Fibroblast of peridontal ligament (primary cell): ENCODE measurements around the gene PTPN12.
"Not testable (repeated sequence)": the region's sequence is repeated elsewhere in the genome, so short reads cannot be mapped to it uniquely, and the experiment has no call there.

Experiments
- DNase-seq: peaks from one replicate; pipeline ENCODE4 v3.0.0-alpha.2; 2010; ENCODE audit errors: extremely low read depth

Gene PTPN12

GRCh38 chr7:77579797-77580196 lies 42.7 kb downstream of the PTPN12 start:
- peak; percentile 14 for DNase-seq

- DNase-seq, result peak; percentile 82
Measured at GRCh38 chr7:77580762-77581350, 43.8 kb downstream of the PTPN12 start.

- no peak for DNase-seq
Measured at GRCh38 chr7:77587272-77587671, 50.2 kb downstream of the PTPN12 start.

- DNase-seq, result no peak
Measured at GRCh38 chr7:77600952-77601351, 63.9 kb downstream of the PTPN12 start.

GRCh38 chr7:77606562-77606961 lies 69.5 kb downstream of the PTPN12 start:
- DNase-seq, result no peak

GRCh38 chr7:77619314-77619713 lies 82.2 kb downstream of the PTPN12 start:
- no peak for DNase-seq

GRCh38 chr7:77626586-77627308 lies 89.7 kb downstream of the PTPN12 start:
- DNase-seq, result peak; percentile 8

GRCh38 chr7:77627309-77627676 lies 90.2 kb downstream of the PTPN12 start:
- DNase-seq, result no peak

GRCh38 chr7:77629797-77630196 lies 92.7 kb downstream of the PTPN12 start:
- DNase-seq, result no peak

GRCh38 chr7:77631820-77632219 lies 94.7 kb downstream of the PTPN12 start:
- DNase-seq, result no peak

GRCh38 chr7:77644774-77645173 lies 107.7 kb downstream of the PTPN12 start:
- DNase-seq, result no peak

GRCh38 chr7:77648742-77649338 lies 111.7 kb downstream of the PTPN12 start:
- no peak for DNase-seq

GRCh38 chr7:77649716-77650349 lies 112.7 kb downstream of the PTPN12 start:
- peak; percentile 44 for DNase-seq

GRCh38 chr7:77651575-77652162 lies 114.6 kb downstream of the PTPN12 start:
- DNase-seq, result peak; percentile 76

GRCh38 chr7:77652826-77653225 lies 115.7 kb downstream of the PTPN12 start:
- DNase-seq, result not testable (repeated sequence)

GRCh38 chr7:77653572-77653971 lies 116.5 kb downstream of the PTPN12 start:
- no peak for DNase-seq

GRCh38 chr7:77655356-77655755 lies 118.3 kb downstream of the PTPN12 start:
- no peak for DNase-seq

GRCh38 chr7:77655836-77656455 lies 118.9 kb downstream of the PTPN12 start:
- no peak for DNase-seq

- DNase-seq, result peak; percentile 62
Measured at GRCh38 chr7:77657427-77658224, 120.5 kb downstream of the PTPN12 start.

GRCh38 chr7:77658928-77659327 lies 121.8 kb downstream of the PTPN12 start:
- no peak for DNase-seq

GRCh38 chr7:77661816-77662215 lies 124.7 kb downstream of the PTPN12 start:
- DNase-seq, result no peak
